HG03039 (cell line): ENCODE measurements around the gene SORCS2.

Source experiments
- ATAC-seq: cut with Tn5 transposase; IDR thresholded peaks from one replicate; pipeline ENCODE4 v1.9.1; 2021; ENCODE audit warnings: mild to moderate bottlenecking, moderate library complexity; ENCODE audit not compliant: unreplicated experiment

Gene SORCS2

DNA sequence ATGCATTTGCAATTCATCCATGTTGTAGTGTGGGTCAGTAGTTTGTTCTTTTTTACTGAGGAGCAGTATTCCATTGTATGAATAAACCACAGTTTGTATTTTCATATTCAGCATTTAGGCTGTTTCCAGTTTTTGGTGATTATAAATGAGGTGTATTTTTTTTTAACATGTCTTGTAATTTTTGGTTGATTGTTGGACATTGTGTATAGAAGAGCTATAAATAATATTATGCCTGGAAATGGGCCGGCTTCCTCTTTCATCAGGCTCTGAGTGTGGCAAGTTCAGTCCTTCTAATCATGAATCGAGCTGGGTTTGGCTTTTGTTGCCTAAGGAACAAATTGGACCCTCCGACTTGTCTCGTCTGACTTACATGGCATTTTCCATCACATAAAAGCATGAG, 126.7 kb downstream of the SORCS2 start:
- ATAC-seq, result no peak

DNA sequence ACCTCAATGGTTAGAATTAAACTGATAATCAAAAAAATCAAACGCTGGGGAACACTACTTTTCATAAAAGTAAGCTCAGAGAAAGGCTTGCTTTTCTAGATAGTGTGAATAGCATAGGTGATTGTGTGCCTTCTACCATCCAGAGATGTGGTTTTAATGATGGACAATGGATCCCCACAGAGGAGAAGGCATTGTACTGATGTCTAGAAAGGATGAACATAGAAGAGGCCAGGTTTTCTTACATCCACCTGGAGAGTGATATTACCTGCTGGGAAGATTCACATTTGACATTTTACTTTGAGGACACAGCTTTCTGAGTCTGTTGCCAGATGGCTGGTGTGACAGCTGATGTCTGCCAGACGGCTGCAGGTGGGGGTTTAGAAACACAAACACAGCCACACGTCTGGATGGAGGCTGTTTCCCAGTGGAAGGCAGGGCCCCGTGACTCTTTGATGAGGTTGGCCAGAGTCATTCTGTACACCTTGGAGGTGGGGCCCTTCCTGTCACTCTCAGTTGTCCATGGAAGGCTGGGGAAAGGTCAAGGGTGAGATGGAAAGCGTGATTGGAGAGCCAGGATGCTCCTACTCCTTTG, 128.0 kb downstream of the SORCS2 start:
- ATAC-seq, result no peak

DNA sequence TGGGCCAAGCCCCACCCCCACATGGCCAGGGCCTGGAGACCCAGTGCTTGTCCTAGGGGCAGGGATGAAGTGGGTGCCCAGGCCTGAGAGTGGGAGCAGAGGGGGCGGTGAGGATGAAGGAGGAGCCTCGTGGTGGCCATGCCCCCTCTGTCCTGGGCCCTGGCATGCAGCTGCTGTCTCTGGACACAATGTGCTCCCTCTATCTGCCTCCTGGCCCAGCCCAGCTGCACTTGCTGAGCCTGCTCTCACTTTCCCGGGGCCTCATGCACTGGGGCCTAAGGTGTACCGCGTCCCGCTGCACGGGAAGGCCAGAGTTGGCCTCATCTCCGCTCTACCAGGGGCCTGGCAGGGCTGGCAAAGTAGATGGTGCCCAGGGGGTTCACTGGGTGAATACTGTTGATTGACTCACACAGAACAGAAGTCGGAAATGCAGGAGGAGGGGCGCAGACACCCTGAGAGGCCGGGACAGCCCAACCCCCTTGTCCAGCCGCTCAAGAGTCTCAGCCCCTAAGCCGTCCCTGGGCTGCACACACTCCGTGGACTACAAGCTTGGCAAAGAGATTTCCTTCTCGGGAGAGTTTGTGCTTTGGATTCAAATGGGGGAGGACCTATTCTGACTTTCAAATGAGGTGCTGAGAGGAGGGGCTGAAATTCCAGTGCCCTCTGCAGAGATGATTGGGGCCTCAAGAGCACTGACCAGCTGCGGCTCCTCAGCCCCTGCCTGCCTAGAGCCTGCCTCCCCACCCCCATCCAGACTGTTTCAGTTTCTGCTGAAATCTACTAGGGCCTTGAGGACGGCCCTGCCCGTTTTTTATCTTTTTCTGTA, 130.0 kb downstream of the SORCS2 start:
- ATAC-seq, result no peak

DNA sequence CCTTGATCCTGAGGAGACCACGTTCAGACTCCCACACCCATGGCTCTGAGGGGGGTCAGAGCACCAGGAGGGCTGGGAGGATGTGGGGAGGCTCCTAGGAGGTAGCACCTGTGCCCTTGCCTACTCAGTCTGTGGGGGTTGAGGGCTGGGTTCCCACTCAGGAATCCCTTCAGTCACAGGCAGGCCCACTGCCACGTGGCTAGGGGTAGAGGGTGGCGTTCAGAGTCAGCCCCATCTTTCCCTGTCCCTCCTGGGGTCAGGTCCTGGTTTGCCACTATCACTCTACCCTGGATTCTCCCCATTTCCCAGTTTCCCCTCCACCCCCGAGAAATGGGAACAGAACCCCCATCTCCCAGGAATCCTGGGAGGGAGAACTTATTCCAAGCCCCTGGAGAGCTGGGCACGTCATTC, 131.1 kb downstream of the SORCS2 start:
- ATAC-seq, result no peak

DNA sequence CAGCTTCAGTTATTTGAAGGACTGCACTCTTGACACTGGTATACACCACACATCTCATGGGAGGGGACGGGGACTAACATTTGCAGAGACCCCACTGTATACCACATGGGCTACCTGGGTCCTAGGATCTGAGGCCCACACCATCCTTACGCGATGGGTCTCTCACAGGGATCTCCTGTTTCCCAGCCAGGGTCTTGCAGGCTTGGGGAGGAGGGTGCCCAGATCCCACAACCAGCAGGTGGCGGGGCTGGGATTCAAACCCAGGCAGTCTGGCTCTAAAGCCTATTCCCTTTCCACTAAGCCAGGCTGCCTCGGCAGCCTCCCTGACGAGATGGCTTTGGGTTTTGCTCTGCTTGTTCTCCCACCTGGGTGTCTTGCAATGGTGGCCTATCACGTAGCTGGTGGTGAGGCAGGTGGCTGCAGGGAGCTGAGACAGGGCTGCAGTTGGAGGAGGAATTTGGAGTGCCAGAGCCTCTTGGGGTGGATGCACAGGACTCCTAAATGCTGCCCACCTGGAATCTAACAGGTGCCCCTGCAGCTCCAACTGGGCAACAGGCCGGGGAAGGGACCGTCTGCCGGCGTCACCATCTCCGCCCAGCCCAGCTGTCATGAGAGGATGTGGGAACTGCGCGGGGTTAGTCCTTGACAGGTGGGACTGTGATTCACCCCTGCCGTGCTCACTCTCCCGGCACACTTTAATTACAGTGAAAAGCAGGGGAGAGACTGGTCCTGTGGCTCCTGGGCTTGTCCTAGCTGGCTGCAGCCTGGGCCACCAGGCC, 131.7 kb downstream of the SORCS2 start:
- no peak for ATAC-seq

DNA sequence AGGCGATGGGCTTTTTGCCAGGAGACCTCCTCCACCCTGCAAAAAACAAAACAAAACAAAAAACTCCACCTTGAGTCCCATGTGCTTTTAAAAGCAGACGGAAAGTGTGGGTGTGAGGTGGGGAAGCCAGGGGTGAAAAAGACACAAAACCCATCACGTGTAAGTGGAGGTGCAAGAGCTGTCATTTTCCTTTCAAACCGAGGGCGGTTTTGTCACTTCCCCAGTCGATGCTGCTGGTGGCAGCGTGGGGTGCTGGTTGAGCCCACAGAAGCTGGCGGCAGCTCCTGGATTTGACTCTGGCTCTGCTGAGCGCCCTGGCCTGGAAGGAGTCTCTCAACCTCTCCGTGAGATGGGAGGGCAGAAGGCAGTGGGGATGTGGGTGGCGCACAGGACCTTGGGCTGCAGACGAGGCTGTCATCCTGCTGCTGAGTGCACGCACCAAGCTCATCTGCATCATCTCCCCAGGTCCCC, 132.3 kb downstream of the SORCS2 start:
- ATAC-seq, result no peak

DNA sequence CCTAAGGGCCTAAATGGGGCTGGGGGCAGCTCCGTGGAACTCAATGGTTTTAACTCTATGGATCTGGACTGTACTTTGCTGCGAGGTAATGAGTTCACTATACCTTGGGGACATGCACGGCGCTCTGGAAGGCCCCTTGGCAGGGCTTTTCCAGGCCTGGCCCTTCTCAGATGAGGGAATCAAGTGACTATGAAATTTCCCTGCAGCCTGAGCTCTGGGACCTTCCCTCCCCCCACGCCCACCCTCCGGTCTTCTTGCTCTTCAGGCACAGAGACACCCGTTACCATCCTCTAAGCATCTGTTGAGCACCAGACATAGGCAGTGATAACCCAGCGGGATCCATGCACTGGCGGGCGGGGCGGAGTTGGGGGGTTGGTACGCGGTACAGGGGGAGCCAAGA, 133.2 kb downstream of the SORCS2 start:
- ATAC-seq, result no peak

DNA sequence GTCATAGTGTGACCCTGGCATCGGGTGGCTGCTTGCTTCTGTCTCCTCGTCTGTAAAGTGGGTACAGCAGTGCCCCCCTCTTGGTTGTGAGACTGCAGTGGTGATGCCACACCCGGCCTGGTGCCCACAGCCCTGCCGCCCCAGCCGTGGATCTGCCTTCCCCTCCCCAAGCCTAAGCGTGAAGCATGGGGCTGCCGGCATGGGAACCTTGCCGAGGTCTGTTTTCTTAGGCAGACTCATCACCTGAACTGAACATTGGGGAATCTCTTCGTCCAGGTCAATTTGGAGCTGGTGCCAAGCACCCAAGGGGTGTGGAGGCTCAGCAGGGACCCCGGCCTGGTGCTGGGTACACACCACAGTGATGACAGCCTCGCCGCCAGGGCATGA, 134.0 kb downstream of the SORCS2 start:
- no peak for ATAC-seq

DNA sequence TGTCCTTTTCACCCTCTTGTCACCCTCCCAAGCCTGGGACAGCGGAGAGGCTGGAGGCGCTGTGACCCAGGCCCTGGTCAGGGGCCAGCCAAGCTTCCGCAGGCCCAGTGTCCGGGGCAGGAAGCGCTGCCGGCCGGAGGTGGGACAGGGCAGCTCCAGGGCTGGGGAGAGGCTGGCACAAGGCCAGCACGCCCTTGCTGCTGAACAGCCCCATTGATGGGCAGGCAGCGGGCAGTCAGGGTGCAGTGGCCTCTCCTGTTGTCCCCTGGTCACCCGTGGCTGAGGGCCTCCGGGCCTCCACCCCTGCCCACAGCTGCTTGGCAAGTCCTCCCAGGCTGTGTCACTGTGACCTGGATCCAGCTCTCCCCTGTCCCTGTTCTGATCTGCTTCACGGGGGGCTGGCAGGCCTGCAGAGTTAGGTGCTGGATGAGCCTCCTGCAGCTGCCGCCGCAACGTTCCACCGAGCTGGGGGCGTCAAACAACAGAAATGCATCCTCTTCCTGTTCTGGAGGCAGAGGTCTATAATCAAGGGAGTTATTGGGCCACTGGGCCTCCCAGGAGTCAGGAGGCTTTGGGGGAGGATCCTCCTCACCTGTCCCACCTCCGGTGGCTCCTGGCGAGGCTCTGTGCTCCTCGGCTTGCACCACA, 134.5 kb downstream of the SORCS2 start:
- ATAC-seq, result no peak

DNA sequence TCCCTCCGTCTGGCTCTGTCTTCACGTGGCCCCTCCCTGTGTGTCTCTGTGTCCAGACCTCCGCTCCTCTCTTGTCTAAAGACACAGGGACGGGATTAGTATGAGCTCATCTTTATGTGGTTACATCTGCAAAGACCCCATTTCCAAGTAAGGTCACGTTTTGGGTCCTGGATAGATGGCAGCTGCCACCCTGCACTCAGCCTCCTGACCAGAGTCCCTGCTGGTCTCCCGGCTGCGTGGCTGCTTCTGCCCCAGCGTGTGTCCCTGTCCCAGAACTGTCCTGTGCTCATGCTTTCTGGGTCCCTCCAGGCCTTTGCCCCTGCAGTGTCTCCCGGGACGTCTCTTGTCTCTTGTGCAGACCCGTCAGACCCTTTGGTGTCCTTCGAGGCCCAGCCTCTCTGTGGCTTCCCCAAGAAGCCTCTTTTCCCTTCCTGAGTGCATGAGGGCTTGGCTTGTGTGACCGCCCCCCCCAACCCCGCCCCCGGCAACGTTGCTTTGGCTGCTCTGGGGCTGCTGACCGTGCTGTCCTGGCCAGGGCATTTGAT, 135.1 kb downstream of the SORCS2 start:
- no peak for ATAC-seq

DNA sequence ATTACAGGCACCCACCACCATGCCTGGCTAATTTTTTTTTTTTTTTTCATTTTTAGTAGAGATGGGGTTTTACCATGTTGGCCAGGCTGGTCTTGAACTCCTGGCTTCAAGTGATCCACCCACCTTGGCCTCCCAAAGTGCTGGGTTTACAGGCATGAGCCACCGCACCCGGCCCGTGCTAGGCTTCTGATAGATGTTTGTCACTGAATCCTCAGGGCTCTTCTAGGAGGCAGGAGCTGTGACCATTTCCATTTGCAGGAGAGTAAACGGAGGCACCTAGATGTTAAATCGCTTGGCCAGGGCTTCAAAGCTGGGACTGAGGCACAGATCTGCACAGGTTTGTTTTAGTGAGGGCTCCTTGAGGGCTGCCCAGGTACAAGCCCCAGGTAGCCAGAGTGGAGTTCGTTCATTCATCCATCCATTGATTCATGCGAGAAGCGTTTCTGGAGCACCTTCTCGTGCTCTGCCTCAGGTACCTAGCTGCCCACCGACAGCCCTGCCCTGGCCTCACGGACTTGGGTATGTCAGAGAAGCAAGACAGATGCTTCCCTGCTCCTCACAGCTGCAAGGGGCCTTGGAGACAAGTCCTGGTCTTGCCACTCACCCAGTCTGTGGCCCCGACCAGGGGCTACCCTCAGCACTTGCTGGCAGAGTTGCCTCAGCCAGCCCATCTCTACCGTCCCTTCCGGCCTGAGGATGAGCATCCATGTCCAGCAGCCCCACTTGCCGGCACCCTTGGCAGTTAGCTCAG, 136.0 kb downstream of the SORCS2 start:
- no peak for ATAC-seq

DNA sequence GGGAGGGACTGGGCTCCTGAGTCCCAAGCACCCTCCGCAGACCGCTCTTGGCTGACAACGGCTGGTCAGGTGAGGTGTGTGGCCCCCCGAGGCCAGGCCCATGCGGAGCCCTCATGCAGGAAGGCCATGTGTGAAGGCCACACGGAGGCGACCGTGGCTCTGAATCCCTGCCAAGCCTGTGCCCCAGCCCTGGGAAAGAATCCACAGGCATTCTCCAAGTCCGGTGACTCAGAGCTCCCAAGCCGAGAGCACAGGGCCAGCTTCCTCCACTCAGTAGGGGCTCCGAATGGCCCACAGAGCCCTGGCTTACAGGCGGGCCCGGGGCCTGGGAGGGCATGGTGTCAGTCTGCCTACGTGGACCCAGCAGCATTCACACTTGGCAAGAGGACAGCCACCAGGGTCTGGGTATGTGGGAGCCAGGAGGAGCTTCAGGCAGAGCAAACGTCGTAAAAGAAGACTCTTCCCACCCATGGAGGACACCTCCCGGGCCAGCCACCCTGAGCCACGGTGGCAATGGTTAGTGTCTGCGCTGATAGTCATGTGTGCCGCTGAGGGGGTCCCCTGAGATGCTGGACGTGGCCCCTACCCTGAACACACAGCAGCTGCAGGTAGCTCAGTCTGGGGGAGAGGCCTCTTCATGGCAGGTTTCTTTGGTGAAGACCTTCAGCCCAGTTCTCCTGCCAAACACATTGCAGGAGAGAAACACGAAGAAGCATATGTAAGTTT, 136.7 kb downstream of the SORCS2 start:
- no peak for ATAC-seq

DNA sequence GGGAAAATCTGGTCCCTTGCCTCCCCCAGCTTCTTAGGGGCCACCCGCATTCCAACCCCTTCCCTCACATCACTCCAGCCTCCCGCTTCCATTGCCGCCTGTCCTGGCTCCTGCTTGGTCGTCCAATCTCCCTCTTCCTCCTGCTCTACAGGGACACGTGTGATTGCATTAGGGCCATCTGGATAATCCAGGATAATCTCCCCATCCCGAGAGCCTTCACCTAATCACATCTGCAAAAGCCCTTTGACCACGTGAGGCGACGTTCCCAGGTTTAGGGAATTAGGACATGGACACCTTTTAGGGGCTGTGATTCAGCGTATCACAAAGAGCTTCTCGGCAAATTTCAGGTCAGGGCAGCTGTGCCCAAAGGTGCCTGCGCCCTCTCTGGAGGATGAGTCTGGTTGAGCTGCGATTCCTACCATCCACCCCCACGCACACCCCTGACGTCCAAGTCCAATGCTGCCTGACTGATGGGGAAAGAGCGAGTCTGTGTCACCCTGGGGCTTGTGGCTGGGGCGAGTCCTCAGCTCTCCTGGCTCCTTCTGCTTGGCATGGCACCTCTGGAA, 137.8 kb downstream of the SORCS2 start:
- ATAC-seq, result no peak

DNA sequence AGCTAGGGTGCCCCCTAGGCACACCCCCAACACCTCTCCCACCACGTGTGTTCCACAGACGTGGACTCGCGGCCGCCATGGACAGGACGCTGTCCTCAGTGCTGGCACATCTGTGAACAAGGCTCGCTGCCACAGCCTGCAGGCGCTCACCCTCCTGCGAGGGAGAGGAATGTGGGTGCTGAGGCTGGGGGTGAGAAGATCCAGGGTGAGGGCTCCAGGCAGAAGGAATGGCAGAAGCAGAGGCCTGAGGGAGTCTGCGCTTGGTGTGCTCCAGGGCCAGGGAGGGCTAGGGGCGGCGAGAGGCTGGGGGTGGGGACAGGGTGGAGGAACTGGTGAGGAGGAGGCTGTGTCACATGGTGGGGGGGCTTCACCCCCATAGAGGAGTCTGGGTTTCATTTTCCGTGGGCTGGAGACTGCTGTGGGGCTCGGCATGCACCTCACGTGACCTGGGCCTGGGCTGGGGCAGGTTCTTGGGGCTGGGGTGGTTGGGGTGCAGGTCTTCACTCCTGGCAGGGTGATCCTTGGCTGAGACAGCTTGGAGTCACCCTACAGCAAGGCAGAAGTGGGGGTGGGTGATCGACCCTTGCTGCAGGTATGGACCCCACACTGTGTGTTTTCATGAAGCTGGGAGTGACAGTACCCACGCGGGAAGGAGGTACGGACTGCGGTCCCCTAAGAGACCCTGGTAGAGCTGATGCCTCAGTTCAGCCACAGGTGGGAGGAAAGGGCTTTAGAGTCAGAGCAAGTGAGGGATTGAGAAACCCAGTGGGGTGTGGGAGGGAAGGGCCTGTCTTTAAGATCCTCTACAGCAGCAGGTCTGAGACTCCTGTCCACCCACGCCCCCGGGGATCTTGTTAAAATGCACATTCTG, 138.7 kb downstream of the SORCS2 start:
- no peak for ATAC-seq

DNA sequence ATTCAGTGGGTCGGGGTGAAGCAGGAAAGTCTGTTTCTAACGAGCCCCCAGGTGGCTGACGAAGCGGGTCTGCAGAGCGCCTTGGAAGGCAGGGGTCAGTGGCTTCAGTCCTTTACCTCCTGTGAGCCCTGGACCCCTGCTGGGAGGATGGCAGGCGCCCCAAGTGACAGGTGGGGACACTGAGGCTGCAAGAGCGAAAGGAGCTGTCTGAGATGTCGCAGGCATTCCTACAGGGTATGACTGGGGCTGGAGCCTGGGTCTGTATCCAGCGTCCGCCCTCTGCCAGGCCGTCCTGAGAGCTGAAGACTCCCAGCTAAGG, 139.3 kb downstream of the SORCS2 start:
- ATAC-seq, result no peak

DNA sequence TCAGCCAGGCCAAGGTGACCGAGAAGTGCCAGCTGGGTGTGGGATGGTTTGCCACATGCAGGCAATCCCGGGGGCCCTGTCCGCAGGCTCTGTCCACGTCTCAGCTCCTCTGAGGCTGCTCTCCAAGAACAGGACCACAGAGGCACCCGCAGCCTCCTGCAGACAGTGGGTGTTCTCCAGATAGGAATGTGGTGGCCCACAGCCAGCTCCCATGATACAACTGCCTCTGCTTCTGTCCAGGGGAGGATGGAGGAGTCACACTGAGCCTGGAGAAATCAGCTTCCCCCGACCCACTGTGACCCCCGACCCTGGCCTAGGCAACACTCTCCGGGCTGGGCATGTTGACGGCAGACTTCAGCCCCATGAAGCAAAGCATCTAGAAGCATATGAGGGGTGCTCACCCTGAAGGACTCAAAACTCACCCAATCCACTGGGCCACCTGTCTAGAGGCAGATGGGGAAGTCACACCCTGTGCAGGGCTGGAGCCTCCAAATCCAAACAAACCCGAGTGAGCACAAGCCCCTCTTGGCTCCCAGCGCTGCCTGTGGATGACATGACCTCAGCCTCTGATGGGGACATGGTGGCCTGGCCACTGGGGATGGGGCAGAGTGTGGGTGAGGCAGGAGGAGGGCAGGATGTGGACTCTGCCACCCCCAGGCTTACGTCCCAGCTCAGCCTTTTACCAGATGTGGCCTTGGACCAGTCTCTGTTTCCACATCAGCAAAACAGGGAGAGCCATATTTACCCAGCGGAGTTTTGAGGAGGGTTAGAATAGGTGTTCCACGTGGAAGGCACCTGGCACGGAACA, 140.1 kb downstream of the SORCS2 start:
- no peak for ATAC-seq

DNA sequence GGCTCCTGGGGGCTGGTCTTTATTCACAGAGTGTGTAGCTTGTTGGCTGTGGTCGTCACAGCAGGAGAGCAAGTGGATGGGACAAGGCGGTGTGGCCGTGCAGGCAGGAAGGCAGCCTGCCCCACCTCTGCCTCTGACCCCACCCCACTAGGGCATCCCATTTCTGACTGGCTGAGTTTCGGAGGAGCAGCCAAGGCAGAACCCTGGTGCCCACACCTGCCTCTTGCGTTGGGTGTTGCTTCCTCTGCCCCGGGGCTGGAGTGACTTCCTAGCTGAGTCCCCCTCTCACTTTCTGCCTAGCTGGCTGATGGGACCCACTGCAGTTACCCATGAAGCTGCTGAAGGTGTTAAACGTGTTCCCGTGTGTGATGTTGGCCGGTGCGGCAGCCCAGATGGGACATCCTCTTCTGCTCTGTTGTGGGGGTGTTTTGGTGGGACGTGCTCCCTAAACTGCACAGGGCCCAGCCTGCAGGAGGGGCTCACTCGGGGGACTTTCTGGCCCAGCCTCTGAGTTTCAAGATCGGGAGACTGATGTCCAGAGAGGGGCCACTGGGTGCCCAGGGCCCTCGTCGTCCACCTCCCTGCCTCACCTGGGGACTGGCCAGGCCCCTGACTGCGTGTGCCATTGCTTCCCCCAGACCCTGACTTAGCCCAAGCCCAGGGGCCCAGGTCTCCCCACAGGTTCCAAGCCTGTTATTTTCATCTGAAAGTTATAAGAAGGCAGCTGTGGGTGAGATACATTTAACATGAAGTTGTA, 140.9 kb downstream of the SORCS2 start:
- ATAC-seq, result no peak
